K562 (cell line): ENCODE measurements around the gene MGST2. TPM values are rescaled to one million over a fixed set of nuclear protein-coding genes. Genes with fewer than 3 reads are reported as not detected.
A peak's percentile ranks its signal among the peaks of the same experiment; 100 is the strongest.

ENCODE experiments used
- AFF4 ChIP-seq: sonication (generic); formaldehyde crosslinking; IDR thresholded peaks from 2 replicates; pipeline ENCODE4 v1.8.0; 2023; ENCODE audit warnings: mild to moderate bottlenecking, missing genetic modification reagents
- CEBPZ ChIP-seq: fragments of 150-350 bp; IDR thresholded peaks from 2 replicates; pipeline ENCODE4 v1.6.1; 2014; ENCODE audit warnings: low read depth, mild to moderate bottlenecking, low read length, borderline replicate concordance
- CHD2 ChIP-seq: IDR thresholded peaks from 2 replicates; pipeline ENCODE4 v1.6.1; 2011; ENCODE audit warnings: low read depth, low read length
- DDX20 ChIP-seq: fragments of 450-650 bp; IDR thresholded peaks from 2 replicates; pipeline ENCODE4 v1.6.1; 2016; ENCODE audit warnings: missing genetic modification characterization, low read depth, mild to moderate bottlenecking, missing compliant biosample characterization, moderate library complexity
- LARP7 ChIP-seq: fragments of 450-650 bp; IDR thresholded peaks from 2 replicates; pipeline ENCODE4 v1.6.1; 2016
- MNT ChIP-seq, 2 experiments: fragments of 450-650 bp; conservative IDR thresholded peaks; 2 replicates each; pipeline ENCODE4 v1.6.1; 2017; ENCODE audit warnings: mild to moderate bottlenecking in 2 of 2, moderate library complexity in 2 of 2
- NCOA1 ChIP-seq: fragments of 450-650 bp; IDR thresholded peaks from 2 replicates; pipeline ENCODE4 v1.6.1; 2016; ENCODE audit warnings: low read depth
- NR0B1 ChIP-seq: fragments of 450-650 bp; IDR thresholded peaks from one replicate; pipeline ENCODE4 v1.6.1; 2018; ENCODE audit warnings: mild to moderate bottlenecking, moderate library complexity; ENCODE audit not compliant: partially characterized antibody
- PBX2 ChIP-seq, 2 experiments: IDR thresholded peaks in 1 of 2; conservative IDR thresholded peaks in 1 of 2; 2 replicates each; pipeline ENCODE4 v1.6.1; 2016; ENCODE audit warnings: low read depth in 2 of 2, mild to moderate bottlenecking in 1 of 2, missing compliant biosample characterization in 1 of 2, missing genetic modification characterization in 1 of 2, moderate library complexity in 1 of 2
- ZNF76 ChIP-seq: fragments of 250-450 bp; sonication (Bioruptor Pico); IDR thresholded peaks from 2 replicates; pipeline ENCODE4 v1.4.0; 2020; ENCODE audit warnings: mild to moderate bottlenecking, moderate library complexity, borderline replicate concordance
- polyA plus RNA-seq, 8 experiments: library from polyadenylated mRNA; depleted of rRNA in 4 of 8; stranded (reverse) in 5 of 8; unstranded in 3 of 8; fragments of >200 nt; fragmentation: Nextera tagmentation in 2 of 8; fragmentation: Illumina TruSeq in 1 of 8; extraction: Ambion mirVana in 2 of 8; extraction: Trizol in 1 of 8; gene quantifications; 2 replicates each; pipeline versions ENCODE4 v1.2.1 to v1.2.3, GENCODE V29; 2011 to 2014; ENCODE audit warnings: inconsistent platforms in 1 of 8, missing spikeins in 1 of 8
- total RNA-seq, 7 experiments: library from RNA; depleted of rRNA in 6 of 7; stranded (reverse); fragments of >200 nt in 6 of 7; fragmentation: Illumina TruSeq in 2 of 7; extraction: Trizol in 2 of 7; gene quantifications; 2 replicates each; pipeline versions ENCODE4 v1.2.1 to v1.2.3, GENCODE V29; 2011 to 2021; ENCODE audit warnings: low replicate concordance in 1 of 7

Gene MGST2
- total and polyA plus RNA-seq, 9 of the 15 experiments (the other 6 are each of a cell fraction or from before 2014, with no cell fraction given): 38.7 to 115 (median 84.6) TPM

GRCh38 chr4:139666735-139667281, 1.2 kb downstream of the MGST2 start (continued):
- TF ChIP-seq NR0B1: no peak
- TF ChIP-seq LARP7: no peak
- TF ChIP-seq NCOA1: 0 out of 2 replicates have a peak, but pooled peaks have one; percentile 10
- 0 out of 2 replicates have a peak, but pooled peaks have one; percentile 30 for TF ChIP-seq ZNF76 (CRISPR knock-in tag)
- no peak for TF ChIP-seq CHD2
- TF ChIP-seq PBX2 (CRISPR knock-in tag; IDR thresholded peaks at IDR 0.05; ENCODE audit: low read depth): no peak
- peak; percentile 78 for TF ChIP-seq PBX2 (tag; conservative IDR thresholded peaks at IDR 0.05; ENCODE audit: low read depth)
- TF ChIP-seq AFF4 (CRISPR knock-in tag): no peak
- no peak for TF ChIP-seq CEBPZ
- TF ChIP-seq DDX20 (tag): no peak
- TF ChIP-seq MNT (conservative IDR thresholded peaks at IDR 0.05): peak; percentile 34 to 53; a peak in 2 of 4 replicates
